ENCODE data around the gene MRPS16.

DNA sequence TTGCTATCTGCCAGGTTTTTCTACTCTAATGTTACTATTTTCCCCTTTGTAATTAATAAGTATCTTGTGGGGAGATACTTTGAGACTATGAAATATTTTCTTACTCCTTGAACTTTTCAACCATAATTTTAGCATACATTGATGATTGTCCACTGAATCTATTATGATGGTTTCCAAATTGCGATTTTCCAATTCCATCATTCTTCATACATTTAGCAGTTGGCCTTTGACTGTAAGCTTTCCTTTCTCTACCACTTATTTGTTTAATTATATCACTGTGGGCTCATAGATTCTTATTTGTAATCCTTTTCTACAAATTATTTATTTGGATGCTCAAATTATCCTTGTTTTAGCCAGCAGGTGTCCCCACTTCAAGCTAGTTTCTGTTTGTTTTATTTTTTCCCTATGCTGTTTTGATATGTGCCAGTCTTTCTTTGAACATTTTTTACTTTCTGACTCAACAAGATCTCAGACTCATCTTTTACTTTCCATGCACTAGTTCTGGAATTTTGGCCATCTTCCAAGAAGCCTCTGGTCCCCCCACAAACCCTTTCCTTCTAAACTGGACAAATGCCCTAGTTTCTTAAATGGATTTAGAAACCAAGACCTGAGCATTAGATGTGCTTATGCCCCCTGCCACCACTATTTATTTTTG is 11.4 kb upstream of the MRPS16 start:
- TF ChIP-seq POLR2AphosphoS5 (IDR thresholded peaks at IDR 0.05; ENCODE audit: borderline replicate concordance, low read depth, low read length) (no peak), EZH2 (IDR thresholded peaks at IDR 0.05) (no peak), FOXP2 (optimal IDR thresholded peaks at IDR 0.05; ENCODE audit: control extremely low read depth, extremely low read length, insufficient read depth) (no peak)
